Stimulated activated CD8-positive, alpha-beta memory T cell treated with anti-CD3 and anti-CD28 coated beads, Interleukin-12 subunit alpha, Interleukin-12 subunit beta, amount 100 ng/mL, for 24 hours (primary cell): ENCODE data around the gene GNG2.

Source experiments
- DNase-seq: peaks from one replicate; pipeline ENCODE4 v3.0.0-alpha.2; 2020; ENCODE audit errors: extremely low read depth

The GNG2 gene

GRCh38 chr14:51894250-51894649 is 33.8 kb downstream of the GNG2 start:
- DNase-seq: no peak

- no peak for DNase-seq
These were observed 35.0 kb downstream of the GNG2 start for GRCh38 chr14:51895375-51895774.

GRCh38 chr14:51897791-51898355 is 37.5 kb downstream of the GNG2 start:
- DNase-seq: no peak

GRCh38 chr14:51901475-51902024 is 41.1 kb downstream of the GNG2 start:
- no peak for DNase-seq

GRCh38 chr14:51905656-51906121 is 45.3 kb downstream of the GNG2 start:
- DNase-seq: peak; percentile 26

- no peak for DNase-seq
These were observed 47.7 kb downstream of the GNG2 start for GRCh38 chr14:51908086-51908485.

GRCh38 chr14:51912112-51912786 is 51.8 kb downstream of the GNG2 start:
- no peak for DNase-seq

- no peak for DNase-seq
These were observed 53.9 kb downstream of the GNG2 start for GRCh38 chr14:51914310-51914709.

GRCh38 chr14:51917193-51917592 is 56.8 kb downstream of the GNG2 start:
- DNase-seq: no peak

- no peak for DNase-seq
These were observed 60.6 kb downstream of the GNG2 start for GRCh38 chr14:51921026-51921425.

GRCh38 chr14:51922624-51923023 is 62.2 kb downstream of the GNG2 start:
- DNase-seq: no peak

GRCh38 chr14:51924600-51924999 is 64.2 kb downstream of the GNG2 start:
- DNase-seq: no peak

GRCh38 chr14:51925980-51926379 is 65.6 kb downstream of the GNG2 start:
- no peak for DNase-seq

- no peak for DNase-seq
These were observed 66.0 kb downstream of the GNG2 start for GRCh38 chr14:51926449-51926848.

- no peak for DNase-seq
These were observed 68.2 kb downstream of the GNG2 start for GRCh38 chr14:51928568-51928967.

GRCh38 chr14:51929166-51929565 is 68.8 kb downstream of the GNG2 start:
- no peak for DNase-seq

- DNase-seq: no peak
These were observed 69.7 kb downstream of the GNG2 start for GRCh38 chr14:51929910-51930682.

GRCh38 chr14:51931308-51931707 is 70.9 kb downstream of the GNG2 start:
- no peak for DNase-seq

- no peak for DNase-seq
These were observed 72.8 kb downstream of the GNG2 start for GRCh38 chr14:51933191-51933590.

- no peak for DNase-seq
These were observed 77.7 kb downstream of the GNG2 start for GRCh38 chr14:51938137-51938536.

GRCh38 chr14:51938821-51939220 is 78.4 kb downstream of the GNG2 start:
- DNase-seq: no peak

GRCh38 chr14:51939226-51939625 is 78.8 kb downstream of the GNG2 start:
- DNase-seq: no peak
